ENCODE measurements around the gene PARVB. TPM values are rescaled to one million over a fixed set of nuclear protein-coding genes. Genes with fewer than 3 reads are reported as not detected.

Gene PARVB
- total RNA-seq, 4 donors from 2014 or later: 6.6 to 144 (median 30.1) TPM

DNA sequence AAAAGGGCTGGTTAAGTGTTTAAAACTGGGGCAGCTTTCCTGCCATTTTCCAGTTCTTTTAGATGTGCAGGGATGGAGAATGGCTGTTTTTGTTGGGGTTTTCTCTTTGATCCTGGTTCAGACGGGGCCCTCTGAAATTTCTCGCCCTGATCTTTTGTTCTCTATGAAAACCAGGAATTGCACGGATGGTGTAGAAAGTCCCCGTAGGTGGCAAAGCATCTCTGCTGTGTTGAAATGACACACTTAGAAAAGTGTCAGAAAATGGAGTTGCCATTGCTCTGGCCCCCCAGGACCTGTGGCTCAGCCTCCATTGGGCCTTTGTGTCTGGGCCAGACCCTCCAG, 63.0 kb downstream of the PARVB start:
- Histone ChIP-seq H3K4me1 (peaks cover 0 to 26% (median 6%) of the 10 kb centered on the region in 4 donors), H3K9me3 (no peaks in the 10 kb centered on the region), H3K27me3 (no peaks in the 10 kb centered on the region), H3K4me3 (no peak overlapping the region), H3K27ac (peak overlapping the region; percentile 39 to 68 (median 56)), H3K36me3 (no peaks in the 10 kb centered on the region)
- intact Hi-C loops (cut with DNase I; ENCODE audit: low total_unique reads): loop anchor here (5.0 to 10.0 kb wide), 2 partner anchors 70 to 238 kb away; no protein-coding TSS in a partner anchor
- no peak for DNase-seq
- in situ Hi-C loops (cut with MboI; ENCODE audit: low pct_ligation_motif_present in 1 of 4, low pct_unique_long_range_greater_than_20kb in 1 of 4, low sequenced_read_pairs in 3 of 4): loop anchor here in 3 of 4 donors (5.0 to 10.0 kb wide), 3 partner anchors 90 to 538 kb away; no protein-coding TSS in a partner anchor
- 92 to 96% methylated on average over 3 to 4 of the region's 4 CpGs for WGBS, 2 donors (ENCODE audit: low coverage in 1 of 2)
- no peak for TF ChIP-seq POLR2AphosphoS5 (IDR thresholded peaks at IDR 0.05)

DNA sequence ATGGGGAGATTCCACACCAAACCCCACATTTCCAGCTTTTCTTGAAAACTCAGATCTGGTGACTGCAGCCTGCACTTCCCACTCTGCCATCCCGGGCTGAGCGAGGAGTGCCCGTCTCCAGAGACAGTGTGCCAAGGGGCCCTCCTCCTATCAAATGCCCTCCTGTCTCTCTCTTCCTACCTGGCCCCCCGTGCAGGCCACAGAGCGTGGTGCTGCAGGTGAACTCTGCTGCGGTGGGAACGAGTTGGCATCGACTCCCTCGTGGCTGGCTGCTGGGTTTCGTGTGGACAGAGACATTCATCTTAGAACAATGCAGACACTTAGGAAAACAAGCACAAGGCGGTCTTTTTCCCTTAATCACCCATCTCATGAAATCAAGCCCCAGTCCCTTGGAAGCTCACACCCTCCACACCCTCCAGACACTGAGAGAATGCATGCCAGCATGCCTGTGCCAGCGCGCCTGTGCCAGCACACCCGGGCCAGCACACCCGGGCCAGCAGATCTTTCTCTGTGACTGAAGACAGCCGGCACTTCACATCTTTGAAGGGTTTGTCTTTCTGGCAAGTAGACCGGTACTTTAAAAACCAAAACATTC, 65.0 kb downstream of the PARVB start:
- H3K9me3 ChIP-seq: no peaks in the 10 kb centered on the region
- TF ChIP-seq POLR2AphosphoS5 (IDR thresholded peaks at IDR 0.05) (no peak), POLR2A (IDR thresholded peaks at IDR 0.05) (no peak), CTCF (IDR thresholded peaks at IDR 0.05) (no peak), EP300 (IDR thresholded peaks at IDR 0.05; ENCODE audit: low read depth) (no peak)
- 60 to 62% methylated on average over 1 to 17 of the region's 17 CpGs for WGBS, 2 donors (ENCODE audit: low coverage in 1 of 2)
- H3K36me3 ChIP-seq: no peaks in the 10 kb centered on the region
- in situ Hi-C loops (cut with MboI; ENCODE audit: low pct_ligation_motif_present in 1 of 4, low pct_unique_long_range_greater_than_20kb in 1 of 4, low sequenced_read_pairs in 3 of 4): loop anchor here in 3 of 4 donors (5.0 to 10.0 kb wide), 3 partner anchors 92 to 536 kb away; no protein-coding TSS in a partner anchor
- peak overlapping the region in 2 of 4 donors; percentile 9 to 45 for H3K27ac ChIP-seq
- intact Hi-C loops (cut with DNase I; ENCODE audit: low total_unique reads): loop anchor here (5.0 to 10.0 kb wide), 2 partner anchors 68 to 236 kb away; no protein-coding TSS in a partner anchor
- H3K4me3 ChIP-seq: no peak overlapping the region
- no peaks in the 10 kb centered on the region for H3K27me3 ChIP-seq
- peak; percentile 22 for DNase-seq
- H3K4me1 ChIP-seq: peaks cover 0 to 26% (median 6%) of the 10 kb centered on the region in 4 donors

DNA sequence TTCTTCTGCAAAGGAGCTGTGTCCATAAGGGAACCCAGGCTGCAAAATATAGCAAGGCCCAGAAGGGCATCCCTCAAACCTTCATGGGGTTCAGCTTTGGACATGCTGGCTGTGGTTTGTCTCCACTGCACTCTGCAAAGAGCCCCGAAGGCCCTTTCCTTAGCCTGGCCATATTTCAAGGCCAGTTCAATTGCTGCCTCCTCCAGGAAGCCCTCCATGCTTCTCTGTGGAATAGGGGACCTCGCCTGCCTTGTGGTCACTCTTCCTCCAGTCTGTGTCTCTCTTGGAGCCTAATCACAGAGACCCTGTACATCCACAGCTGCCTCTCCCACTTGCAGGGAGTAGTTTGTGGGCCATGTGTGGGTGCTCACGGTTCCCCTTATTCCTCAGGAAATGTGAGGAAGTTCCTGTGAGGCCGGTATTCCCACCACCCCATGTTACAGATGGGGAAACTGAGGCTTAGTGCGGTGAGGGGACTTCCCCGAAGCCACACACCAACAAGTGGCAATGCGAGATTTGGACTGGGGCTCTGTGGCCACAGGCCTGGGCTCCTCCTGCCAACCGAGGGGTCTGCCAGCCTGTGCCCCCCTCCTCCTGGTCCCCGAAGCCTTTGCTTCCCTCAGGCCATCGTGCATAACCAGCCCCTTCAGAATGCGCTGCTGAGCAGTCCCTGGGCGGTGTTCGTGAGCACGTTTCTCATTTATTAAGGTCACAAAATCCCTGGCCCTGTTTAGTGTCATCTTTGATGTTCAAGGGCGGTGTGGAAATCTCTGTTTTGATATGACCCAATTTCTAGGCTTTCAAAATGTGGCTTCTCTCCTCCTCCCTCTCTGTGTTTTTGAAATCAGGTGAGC, 65.8 kb downstream of the PARVB start:
- in situ Hi-C loops (cut with MboI; ENCODE audit: low pct_ligation_motif_present in 1 of 4, low pct_unique_long_range_greater_than_20kb in 1 of 4, low sequenced_read_pairs in 3 of 4) (loop anchor here in 3 of 4 donors (5.0 to 10.0 kb wide), 3 partner anchors 93 to 535 kb away; no protein-coding TSS in a partner anchor), intact Hi-C loops (cut with DNase I; ENCODE audit: low total_unique reads) (loop anchor here (5.0 to 10.0 kb wide), 2 partner anchors 67 to 235 kb away; no protein-coding TSS in a partner anchor)
- Histone ChIP-seq H3K36me3 (no peaks in the 10 kb centered on the region), H3K4me1 (peaks cover 0 to 26% (median 6%) of the 10 kb centered on the region in 4 donors), H3K9me3 (no peaks in the 10 kb centered on the region), H3K27me3 (no peaks in the 10 kb centered on the region), H3K27ac (peak overlapping the region in 2 of 4 donors; percentile 14 to 45), H3K4me3 (no peak overlapping the region)
- no peak for TF ChIP-seq EP300 (IDR thresholded peaks at IDR 0.05; ENCODE audit: low read depth)
- TF ChIP-seq POLR2A (IDR thresholded peaks at IDR 0.05): no peak
- TF ChIP-seq CTCF (IDR thresholded peaks at IDR 0.05): no peak
- TF ChIP-seq POLR2AphosphoS5 (IDR thresholded peaks at IDR 0.05): peak in 1 of 3 donors; percentile 57
- 79 to 81% methylated on average over 2 to 15 of the region's 15 CpGs for WGBS, 2 donors (ENCODE audit: low coverage in 1 of 2)
- DNase-seq: no peak

- in situ Hi-C loops (cut with MboI; ENCODE audit: low pct_ligation_motif_present in 1 of 4, low pct_unique_long_range_greater_than_20kb in 1 of 4, low sequenced_read_pairs in 3 of 4): no loop called here
Measured at GRCh38 chr22:44090571-44090905, 66.4 kb downstream of the PARVB start.

More at GRCh38 chr22:44090571-44090905, 66.4 kb downstream of the PARVB start:
- 79 to 80% methylated on average over 1 to 9 of the region's 9 CpGs for WGBS, 2 donors (ENCODE audit: low coverage in 1 of 2)
- Histone ChIP-seq H3K4me1 (peaks cover 0 to 24% (median 6%) of the 10 kb centered on the region in 4 donors), H3K36me3 (no peaks in the 10 kb centered on the region), H3K9me3 (no peaks in the 10 kb centered on the region), H3K27ac (peak overlapping the region in 2 of 4 donors; percentile 14 to 27), H3K4me3 (no peak overlapping the region), H3K27me3 (no peaks in the 10 kb centered on the region)
- TF ChIP-seq POLR2A (IDR thresholded peaks at IDR 0.05) (no peak), CTCF (IDR thresholded peaks at IDR 0.05) (no peak), POLR2AphosphoS5 (IDR thresholded peaks at IDR 0.05) (no peak), EP300 (IDR thresholded peaks at IDR 0.05; ENCODE audit: low read depth) (no peak)
- intact Hi-C loops (cut with DNase I; ENCODE audit: low total_unique reads): no loop called here
- DNase-seq: no peak
